ENCODE measurements around the gene GLCCI1. TPM values are rescaled to one million over a fixed set of nuclear protein-coding genes. Genes with fewer than 3 reads are reported as not detected.
A peak's percentile ranks its signal among the peaks of the same experiment; 100 is the strongest.

GLCCI1 gene
- total and polyA plus RNA-seq, 10 of the 15 experiments (the other 5 are each of a cell fraction or from before 2014, with no cell fraction given), result 12.6 to 92.0 (median 27.6) TPM

GRCh38 chr7:7969306-7970236 lies 975 bp downstream of the GLCCI1 start (continued):
- TF ChIP-seq BACH1 (IDR thresholded peaks at IDR 0.05; ENCODE audit: borderline replicate concordance), result peak; percentile 56
- no peak for TF ChIP-seq PAX5 (IDR thresholded peaks at IDR 0.05; ENCODE audit: borderline replicate concordance, low read depth, low read length)
- TF ChIP-seq NR2F1 (conservative IDR thresholded peaks at IDR 0.05), result no peak
- no peak for TF ChIP-seq PKNOX1 (IDR thresholded peaks at IDR 0.05)
- no peak for TF ChIP-seq JUND (IDR thresholded peaks at IDR 0.05; ENCODE audit: low read depth, low read length)
- no peak; the same call in 1 of the 2 replicates for TF ChIP-seq LARP7 (IDR thresholded peaks at IDR 0.05)
- no peak for TF ChIP-seq ZNF687 (IDR thresholded peaks at IDR 0.05)
- TF ChIP-seq NFIC (IDR thresholded peaks at IDR 0.05; ENCODE audit: low read depth, low read length), result no peak
- no peak for TF ChIP-seq ZBTB4 (CRISPR knock-in tag; IDR thresholded peaks at IDR 0.05)
- TF ChIP-seq ZNF622 (IDR thresholded peaks at IDR 0.05), result no peak
- TF ChIP-seq SREBF2 (IDR thresholded peaks at IDR 0.05; ENCODE audit: low read length), result no peak
- TF ChIP-seq HDAC2 (IDR thresholded peaks at IDR 0.05), result no peak
- no peak for TF ChIP-seq SMC3 (IDR thresholded peaks at IDR 0.05; ENCODE audit: borderline replicate concordance, low read length)
- 0 out of 2 replicates have a peak, but pooled peaks have one; percentile 17 for TF ChIP-seq PML (IDR thresholded peaks at IDR 0.05; ENCODE audit: low read length)
- no peak for TF ChIP-seq NRF1 (conservative IDR thresholded peaks at IDR 0.05; ENCODE audit: low read depth, low read length)
- TF ChIP-seq EED (IDR thresholded peaks at IDR 0.05; ENCODE audit: low read depth), result no peak
- TF ChIP-seq RFX5 (IDR thresholded peaks at IDR 0.05; ENCODE audit: low read depth, low read length), result no peak
- TF ChIP-seq POU2F2 (IDR thresholded peaks at IDR 0.05; ENCODE audit: borderline replicate concordance, low read depth, low read length), result peak; percentile 57; the same call in 2 of the 3 replicates
- 0 out of 2 replicates have a peak, but pooled peaks have one; percentile 26 for TF ChIP-seq FOXM1 (IDR thresholded peaks at IDR 0.05; ENCODE audit: low read depth, low read length)
- TF ChIP-seq ZNF24 (IDR thresholded peaks at IDR 0.05), result no peak
- TF ChIP-seq POLR2A (IDR thresholded peaks at IDR 0.05; ENCODE audit: low read depth, low read length), result peak; percentile 69
- TF ChIP-seq KAT2A (conservative IDR thresholded peaks at IDR 0.05; ENCODE audit: control insufficient read depth, low read depth, low read length), result no peak
- no peak for TF ChIP-seq BMI1 (IDR thresholded peaks at IDR 0.05; ENCODE audit: borderline replicate concordance)
